HG03342 (cell line): ENCODE measurements around the gene ANXA2.
"Not testable (repeated sequence)": the region's sequence is repeated elsewhere in the genome, so short reads cannot be mapped to it uniquely, and the experiment has no call there.

ENCODE experiments used
- ATAC-seq: cut with Tn5 transposase; IDR thresholded peaks from one replicate; pipeline ENCODE4 v1.9.1; 2021; ENCODE audit warnings: mild to moderate bottlenecking, moderate library complexity; ENCODE audit not compliant: unreplicated experiment

ANXA2 gene

DNA sequence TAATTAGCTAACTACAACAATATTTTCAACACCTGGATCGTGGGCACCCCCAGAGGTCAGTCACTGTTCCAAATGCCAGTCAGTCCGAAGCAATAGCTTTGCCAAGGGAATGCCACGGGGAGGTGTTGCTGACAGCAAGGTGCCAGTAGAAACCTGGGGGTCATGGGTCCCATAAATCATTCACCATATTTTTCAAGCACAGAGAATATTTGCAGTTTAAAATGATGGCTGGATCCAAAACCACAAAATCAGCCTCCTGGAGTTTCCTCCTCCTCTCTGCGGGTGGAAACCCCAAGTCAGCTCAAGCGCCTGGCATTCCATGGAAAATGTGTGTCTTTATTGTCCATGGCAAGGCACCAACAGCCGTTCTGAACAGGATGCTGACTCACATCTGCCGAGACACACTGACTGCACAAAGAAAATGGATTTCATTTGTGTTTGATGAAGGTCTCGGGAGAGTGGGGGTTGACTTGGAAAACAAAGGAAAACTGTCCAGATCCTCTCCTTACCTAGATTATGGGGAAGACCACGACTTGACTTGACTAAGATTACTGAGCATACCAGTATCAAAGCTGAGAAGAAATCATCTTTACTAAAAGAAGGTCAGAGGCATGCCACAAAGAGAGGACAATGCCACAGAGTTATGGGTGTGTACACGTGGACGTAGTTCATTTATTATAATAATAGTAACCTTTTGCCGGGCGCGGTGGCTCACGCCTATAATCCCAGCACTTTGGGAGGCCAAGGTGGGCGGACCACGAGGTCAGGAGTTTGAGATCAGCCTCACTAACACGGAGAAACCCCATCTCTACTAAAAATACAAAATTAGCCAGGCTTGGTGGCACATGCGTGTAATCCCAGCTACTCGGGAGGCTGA is 26.4 kb downstream of the ANXA2 start:
- no peak for ATAC-seq

DNA sequence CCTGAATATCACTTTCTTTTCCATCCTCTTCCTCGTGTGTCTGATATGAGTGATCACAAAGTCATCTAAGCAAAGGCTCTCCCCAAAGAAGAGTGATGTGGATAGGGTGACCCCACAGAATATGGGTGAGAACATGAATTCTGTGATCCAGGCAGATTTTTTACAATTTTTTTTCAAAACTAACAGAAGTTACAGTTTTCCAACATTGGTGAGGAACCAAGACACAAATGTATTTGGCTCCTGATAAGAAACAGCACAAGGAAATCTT is 27.0 kb downstream of the ANXA2 start:
- no peak for ATAC-seq

DNA sequence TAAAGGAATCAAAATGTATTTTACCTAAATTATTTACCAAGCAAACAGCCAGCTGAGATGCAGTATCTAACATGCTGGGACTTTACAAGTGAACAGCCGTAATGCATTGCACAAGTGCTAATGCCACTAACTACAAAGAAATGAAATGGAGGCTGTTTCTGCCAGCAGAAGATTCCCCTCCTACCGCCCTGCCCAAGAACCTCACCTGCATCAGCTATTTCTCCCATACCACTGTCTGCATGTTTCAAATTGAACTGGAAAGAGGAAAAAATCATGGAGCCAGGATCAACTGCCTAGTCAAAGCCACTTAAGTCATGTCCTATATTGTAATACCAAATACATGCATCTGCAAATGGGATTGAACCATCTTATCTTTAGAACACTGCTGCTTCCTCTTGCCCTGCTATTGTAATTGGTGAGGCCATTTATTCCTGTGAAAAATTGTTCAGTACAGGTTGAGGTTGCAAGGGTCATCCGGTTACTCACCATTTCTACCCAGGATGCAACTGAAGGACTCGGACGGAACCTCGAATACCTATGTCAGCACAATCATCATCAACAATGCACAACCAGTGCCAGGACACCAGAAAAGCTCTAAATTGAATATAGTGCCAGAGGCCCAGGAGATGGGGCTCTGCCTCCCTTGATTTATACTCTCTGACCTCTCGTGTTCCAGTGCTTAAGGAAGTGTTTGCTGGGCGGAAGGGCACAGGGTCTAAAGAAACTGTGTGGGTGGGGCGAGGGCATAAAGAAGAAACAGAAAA is 27.5 kb downstream of the ANXA2 start:
- ATAC-seq, result no peak

DNA sequence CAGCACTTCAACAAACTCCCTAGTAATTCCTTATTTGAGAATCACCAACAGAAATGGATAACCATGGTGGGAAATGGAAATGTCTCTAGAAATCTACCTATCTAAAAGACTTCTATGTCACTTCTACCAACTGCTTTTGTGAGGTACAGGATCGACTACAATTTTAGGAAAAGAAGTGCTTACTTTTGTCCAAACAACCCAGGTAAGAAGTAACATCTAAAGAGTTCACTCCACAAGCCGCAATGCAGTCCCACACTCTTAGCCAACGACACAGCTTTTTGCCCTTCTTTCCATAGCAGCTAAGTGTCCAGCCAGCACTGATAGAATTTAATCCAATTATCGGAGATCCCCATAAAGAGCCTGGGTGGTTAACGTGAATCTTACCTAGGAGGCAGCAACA is 28.1 kb downstream of the ANXA2 start:
- ATAC-seq, result no peak

DNA sequence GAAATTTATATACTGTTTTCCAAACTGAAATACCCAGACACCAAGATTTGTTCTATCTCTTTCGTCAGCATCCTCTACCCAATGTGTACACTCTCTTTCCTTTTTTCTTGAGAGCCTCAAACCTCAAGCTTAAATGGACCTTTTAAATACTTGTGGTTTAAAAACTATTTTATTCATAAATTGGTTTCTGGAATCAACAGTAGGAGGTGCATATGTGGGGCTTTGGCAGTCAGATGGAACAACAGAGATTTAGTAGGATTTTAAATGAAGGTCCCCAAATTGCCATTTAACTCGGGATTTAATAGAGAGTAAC is 33.2 kb downstream of the ANXA2 start:
- ATAC-seq, result no peak

DNA sequence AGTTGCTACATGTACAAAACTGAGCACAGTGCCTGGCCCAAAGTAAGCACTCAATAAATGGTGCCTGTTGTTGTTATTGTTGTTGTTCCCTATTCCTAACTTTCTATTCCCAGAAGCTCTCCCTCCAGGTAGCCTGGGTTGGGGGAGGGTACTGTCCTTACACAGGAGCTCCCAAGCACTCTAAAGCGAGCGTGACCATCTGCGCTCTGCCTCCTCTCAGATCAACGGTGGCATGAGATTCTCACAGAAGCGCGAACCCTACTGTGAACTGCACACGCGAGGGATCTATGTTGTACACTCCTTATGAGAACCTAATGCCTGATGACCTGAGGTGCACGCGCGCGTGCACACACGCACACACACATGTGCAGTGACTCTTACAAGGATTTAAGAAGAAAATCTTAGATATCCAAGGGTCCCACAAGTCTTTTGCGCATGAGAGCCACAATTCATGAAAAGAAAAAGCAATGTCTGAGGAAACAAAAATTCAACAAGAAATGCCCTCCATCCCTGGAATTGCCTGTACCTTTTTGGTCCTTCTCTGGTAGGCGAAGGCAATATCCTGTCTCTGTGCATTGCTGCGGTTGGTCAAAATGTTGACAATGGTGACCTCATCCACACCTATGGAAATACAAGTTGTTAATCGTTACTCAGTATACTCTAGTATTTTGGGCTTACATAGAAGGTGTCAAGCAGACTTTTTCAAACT is 33.7 kb downstream of the ANXA2 start:
- ATAC-seq, result no peak

DNA sequence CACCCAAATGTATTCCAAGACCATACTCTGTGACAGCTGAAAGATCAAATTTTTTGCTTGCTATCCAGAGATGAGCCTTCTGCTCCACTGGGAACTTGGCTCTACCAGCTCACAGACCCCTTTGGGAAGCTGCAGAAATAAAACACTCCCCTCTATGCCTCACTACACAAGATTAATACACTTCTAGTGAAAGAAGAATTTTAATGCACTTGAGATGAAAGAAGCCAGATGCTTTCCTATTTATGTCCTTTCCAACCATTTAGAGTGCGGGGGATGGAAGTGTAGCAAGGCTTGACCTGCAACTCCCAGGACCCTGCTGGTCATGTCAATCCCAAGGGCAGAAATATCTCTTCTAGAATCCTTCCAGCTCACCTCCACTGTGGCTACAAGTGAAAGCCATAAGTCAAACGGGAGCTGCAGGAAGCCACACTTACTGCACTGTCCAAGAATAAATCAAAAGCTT is 34.7 kb downstream of the ANXA2 start:
- no peak for ATAC-seq

DNA sequence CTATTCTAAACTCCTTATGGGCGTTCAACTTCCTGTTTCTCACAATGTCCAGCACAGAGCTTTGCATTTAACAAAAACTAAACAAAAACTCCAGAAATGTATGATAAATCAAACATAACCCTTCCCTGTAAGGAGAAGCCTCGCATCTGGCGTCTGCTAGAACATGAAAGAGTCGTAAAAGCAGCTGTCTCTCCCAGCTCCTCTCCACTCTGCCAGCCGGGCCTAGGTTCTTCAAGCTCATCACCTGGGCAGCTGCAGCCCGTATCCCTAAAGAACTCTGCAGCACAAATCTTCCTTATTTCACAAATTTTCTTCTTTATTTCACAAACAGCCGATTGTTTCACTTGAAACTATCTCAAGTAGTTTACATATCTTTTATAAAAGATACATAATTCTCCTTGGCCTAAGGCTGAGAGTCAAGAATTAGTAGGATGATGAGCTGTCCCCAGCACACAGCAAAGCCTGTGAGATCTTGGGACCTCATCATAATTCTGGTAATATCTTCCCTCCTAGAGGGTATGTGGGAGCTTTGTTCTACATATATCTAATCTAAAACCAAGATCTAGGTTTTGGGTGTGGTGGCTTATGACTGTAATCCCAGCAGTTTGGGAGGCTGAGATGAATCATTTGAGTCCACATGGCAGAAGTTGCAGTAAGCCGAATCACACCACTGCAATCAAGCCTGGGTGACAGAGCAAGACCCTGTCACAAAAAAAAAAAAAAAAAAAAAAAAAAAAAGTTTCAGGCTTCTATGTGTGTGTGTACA is 35.3 kb downstream of the ANXA2 start:
- ATAC-seq, result no peak

DNA sequence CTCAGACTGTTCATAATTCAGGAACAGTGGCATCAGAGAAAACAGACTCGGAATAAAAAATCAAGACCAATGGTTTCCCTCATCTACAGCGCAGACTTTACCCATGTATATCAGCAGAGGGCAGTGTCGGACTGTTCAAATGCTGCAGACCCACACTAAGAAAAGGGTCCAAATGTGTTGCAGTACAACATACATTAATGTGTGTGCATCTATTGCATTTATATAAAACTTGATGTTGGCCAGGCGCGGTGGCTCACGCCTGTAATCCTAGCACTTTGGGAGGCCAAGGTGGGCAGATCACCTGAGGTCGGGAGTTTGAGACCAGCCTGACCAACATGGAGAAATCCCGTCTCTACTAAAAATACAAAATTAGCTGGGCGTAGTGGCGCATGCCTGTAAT is 38.0 kb downstream of the ANXA2 start:
- ATAC-seq, result not testable (repeated sequence)

DNA sequence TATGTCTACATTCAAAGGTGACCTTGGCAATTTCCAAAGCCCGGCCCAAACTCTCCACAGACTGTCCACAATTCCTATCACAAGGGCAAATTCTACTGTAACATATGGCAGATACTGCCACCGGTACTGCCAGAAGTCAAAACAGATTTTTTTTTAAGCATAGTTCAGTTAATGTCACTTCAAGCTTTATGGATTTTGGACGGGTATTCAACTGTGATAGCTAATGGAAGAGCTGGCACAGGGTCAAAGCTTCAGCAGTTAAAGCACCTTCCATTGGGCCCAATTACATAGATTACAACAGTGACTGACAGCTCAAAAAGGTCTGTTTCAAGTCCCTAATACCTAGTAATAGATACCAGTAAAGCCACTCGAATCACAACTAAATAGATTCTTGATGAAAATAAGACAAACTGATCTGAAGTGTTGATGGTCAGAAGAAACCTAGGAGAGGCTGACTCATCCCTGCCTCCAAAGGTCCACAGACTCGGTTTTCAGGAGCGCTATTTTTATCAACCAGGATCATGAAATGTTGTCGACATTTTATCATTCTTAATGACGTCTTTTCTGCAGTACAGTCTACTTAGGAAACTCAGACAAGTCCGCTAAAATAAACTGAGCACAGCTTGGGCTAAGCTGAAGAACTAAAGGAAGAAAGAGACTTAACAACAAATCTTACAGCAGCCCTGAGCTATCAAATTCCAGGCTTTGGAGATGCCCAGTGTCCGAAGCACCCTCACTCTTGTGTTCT is 38.7 kb downstream of the ANXA2 start:
- ATAC-seq, result no peak

DNA sequence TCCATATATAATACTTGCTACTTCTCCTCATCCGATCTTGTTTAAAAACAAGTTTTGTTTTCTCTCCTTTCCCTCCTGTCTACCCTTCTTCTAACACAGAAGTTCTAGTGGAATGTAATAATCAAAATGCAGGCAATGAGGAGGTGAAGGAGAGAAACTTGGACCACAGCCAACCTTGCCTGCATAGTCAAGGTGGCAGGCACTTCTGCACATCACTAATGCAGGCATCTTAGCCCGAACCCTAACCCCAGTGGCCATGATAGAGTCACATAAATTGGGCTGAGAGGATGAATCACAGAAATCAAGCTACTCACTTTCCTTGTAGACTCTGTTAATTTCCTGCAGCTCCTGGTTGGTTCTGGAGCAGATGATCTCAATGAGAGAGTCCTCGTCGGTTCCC is 41.0 kb downstream of the ANXA2 start:
- no peak for ATAC-seq

DNA sequence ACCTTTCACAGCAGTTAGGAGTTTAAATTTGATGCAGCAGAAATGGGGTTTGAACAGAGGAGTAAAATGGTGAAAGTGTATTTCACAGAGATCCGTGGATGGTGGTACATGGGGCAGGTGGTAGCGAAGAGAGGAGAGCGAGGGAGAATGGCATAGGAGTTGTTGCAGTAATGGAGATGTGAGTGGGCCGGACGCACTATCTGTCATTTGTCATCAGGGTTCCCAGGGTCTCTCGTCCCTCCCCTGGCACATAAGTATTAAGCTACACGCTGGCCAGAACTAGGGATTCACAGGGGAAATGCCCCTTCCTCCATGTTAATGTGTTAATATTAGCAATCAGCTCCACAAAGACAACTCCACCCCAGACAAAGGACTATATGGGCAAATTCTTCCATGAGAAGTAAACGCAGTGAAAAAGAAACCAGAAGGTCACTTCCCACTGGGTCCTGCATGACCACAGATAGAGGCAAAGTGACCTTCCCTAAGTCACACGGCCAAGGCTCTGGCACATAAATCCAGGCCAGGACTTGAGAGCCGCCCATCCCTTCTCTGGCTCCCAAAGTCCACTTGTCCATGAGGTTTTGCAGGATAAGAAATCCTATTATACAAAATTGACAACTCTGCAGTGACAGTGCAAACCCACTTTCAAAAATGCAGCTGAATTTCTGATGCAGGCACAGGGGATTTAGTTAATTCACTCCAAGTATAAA is 42.5 kb downstream of the ANXA2 start:
- no peak for ATAC-seq

DNA sequence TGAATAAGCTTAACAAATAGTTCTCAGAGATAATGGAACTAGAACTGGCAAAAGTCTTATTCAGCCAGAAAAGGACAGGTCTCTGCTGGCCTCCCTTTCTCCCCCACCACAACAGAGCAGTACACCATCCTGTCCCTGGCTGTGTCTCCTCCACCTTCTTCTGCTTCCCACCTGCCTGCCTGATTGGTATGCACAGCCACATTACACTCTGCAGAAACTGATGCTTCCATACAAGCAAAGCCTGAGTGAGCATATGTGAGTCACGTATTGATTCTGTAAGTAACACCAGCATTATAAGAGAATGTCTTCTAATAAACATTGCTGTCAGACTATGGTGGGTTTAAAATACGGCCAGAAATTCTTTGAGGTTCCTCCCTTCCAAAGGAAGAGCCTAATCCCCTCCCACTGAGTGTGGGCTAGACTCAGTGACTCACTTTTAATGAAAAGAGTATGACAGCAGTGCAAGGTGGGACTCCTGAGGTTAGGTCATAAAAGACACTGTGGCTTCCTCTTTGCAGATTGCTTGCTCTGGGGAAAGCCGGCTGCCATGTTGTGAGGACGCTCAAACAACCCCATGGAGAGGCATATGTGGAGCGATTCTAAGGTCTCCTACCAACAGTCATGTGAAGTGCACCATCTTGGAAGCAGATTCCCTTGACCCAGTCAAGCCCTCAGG is 44.4 kb downstream of the ANXA2 start:
- no peak for ATAC-seq

DNA sequence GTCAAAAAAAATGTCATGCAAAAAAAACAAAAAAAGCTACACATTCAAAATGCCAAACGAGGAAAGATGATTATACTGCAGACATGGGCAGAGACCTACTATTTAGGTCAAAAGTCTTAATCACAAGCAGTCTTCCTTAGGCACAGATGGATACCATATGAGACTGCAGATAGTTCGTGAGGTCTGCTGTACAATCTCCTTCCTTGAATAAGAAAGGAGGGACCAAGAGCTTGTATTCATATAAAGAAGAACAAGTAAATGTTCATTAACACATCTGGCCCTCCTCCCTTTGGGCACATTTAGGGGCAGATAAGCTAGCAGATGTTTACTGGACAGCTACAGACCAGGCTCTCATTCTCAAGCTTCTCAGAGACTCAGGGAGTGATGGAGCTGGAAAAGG is 45.3 kb downstream of the ANXA2 start:
- no peak for ATAC-seq

DNA sequence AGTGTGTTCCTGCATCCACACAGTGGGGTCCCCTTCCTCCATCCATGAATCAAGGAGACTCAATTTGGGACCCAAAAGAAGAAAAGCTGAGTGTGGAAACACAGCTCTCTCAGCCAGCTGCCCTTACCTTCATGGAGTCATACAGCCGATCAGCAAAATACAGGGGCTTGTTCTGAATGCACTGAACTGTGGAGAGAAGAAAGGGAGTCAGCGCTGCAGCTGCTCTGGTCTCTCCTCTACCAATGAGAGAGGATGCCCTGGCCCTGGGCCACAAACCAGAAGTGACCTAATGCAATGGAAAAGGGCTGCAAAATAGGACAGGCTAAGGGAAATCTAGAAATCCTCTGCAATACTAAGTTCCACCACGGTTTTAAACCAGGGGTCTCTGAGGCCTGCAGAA is 46.7 kb downstream of the ANXA2 start:
- no peak for ATAC-seq

DNA sequence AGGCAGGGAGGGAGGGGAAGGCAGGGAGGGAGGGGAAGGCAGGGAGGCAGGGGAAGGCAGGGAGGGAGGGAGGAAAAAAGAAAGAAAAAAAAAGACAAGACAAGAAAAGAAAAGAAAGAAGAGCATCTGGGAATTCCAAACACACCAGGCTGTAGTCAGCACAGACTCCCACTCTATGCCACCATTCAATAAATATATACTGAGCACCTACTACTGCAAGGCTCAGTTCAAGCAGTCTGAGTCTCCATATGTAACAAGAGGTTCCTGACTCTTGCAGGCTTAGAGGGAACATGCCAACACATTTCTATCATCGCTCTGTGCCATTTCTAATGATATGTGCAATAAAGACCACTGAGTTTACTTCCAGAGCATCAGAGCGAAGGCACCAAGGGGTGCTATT is 47.7 kb downstream of the ANXA2 start:
- no peak for ATAC-seq

DNA sequence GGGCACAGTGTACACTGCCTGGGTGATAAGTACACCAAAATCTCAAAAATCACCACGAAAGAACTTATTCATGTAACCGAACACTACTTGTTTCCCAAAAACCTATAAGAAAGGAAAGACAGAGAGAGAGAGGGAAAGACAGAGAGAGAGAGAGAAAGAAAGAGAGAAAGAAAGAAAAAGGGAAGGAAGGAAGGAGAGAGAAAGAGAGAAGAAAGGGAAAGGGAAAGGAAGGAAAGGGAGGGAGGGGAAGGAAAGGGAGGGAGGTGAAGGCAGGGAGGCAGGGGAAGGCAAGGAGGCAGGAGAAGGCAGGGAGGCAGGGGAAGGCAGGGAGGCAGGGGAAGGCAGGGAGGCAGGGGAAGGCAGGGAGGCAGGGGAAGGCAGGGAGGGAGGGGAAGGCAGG is 48.2 kb downstream of the ANXA2 start:
- no peak for ATAC-seq

DNA sequence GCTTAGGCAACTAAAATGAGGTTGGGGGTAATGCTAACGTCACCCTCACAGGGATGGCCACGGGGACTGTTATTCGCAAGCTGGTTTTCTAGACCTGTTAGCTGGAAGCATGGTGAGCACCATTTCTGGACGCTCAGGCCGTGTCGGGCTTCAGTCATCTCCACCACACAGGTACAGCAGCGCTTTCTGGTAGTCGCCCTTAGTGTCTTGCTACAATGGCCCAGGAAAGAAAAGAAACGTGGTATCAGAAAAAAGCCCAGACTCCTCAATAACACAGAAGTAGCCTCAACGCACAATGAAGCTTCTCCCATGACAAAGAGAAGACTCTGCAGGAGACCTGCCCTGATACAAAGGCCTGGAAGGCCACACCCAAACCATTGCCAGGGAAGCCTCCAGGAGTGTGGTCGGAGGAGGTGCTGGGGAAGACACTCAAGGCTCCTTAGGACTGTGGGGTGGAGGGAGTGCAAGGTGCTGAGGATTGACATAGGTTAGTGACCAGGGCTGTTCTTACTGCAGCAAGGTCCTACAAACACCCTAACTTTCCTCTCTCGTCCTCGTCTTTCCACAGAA is 50.2 kb downstream of the ANXA2 start:
- no peak for ATAC-seq

DNA sequence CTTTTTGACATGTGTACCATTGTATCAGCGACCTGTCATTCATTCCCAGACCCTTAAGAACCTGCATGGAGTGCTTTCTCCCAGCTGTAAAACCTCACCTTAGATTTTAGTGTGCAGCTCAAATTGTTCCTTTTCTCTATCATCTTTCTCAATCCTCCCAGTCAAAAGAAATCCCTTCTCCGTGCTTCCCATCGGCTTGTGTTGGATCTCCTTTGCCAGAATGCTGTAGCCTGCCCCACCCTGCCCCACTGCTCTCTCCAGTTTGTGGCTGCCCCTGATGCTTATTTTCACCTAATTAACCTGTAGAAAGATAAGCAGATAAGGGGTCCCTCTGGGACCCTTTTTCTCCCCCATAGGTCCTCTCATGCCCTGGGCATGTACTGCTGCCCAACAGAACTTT is 51.1 kb downstream of the ANXA2 start:
- ATAC-seq, result no peak
